ENCODE results near the gene AHNAK2. TPM values are rescaled to one million over a fixed set of nuclear protein-coding genes. Genes with fewer than 3 reads are reported as not detected.

Gene AHNAK2
- total and polyA plus RNA-seq, 2 of the 13 experiments (the other 11 are each of a cell fraction or from before 2014, with no cell fraction given): 0.11 to 0.18 TPM

GRCh38 chr14:104966981-104967385, 11.2 kb downstream of the AHNAK2 start:
- CTCF ChIA-PET (ENCODE audit: low intra/inter-chr PET ratio, low total read pairs): interaction anchor here (1.1 kb wide), 1 partner anchor 79 kb away, joined by 4 read pairs; no protein-coding TSS in a partner anchor
- intact Hi-C loops (cut with micrococcal nuclease; ENCODE audit: unreplicated experiment): no loop called here
- no peak overlapping the region for H2AFZ ChIP-seq (ENCODE audit: low read length)

GRCh38 chr14:104966261-104966865, 11.8 kb downstream of the AHNAK2 start:
- Histone ChIP-seq H4K20me1 (ENCODE audit: insufficient read depth, low read length) (no peaks in the 10 kb centered on the region), H3K4me1 (ENCODE audit: insufficient read depth, low read length) (peaks cover 17% of the 10 kb centered on the region; the same call in 1 of the 2 replicates)
- no peak for FAIRE-seq

More at GRCh38 chr14:104966981-104967385, 11.2 kb downstream of the AHNAK2 start:
- Histone ChIP-seq H3K79me2 (ENCODE audit: insufficient read depth, low read length) (no peaks in the 10 kb centered on the region), H3K36me3 (replicated peaks in 1 of 2; ENCODE audit: control insufficient read depth in 1 of 2, insufficient read depth in 2 of 2, low read length in 2 of 2) (no peaks in the 10 kb centered on the region), H3K27me3 (ENCODE audit: control insufficient read depth in 1 of 2, insufficient read depth in 2 of 2, low read length in 2 of 2) (peaks cover 11 to 75% of the 10 kb centered on the region in 2 experiments), H3K4me2 (ENCODE audit: low read depth, low read length) (peak overlapping the region; percentile 56; the same call in 1 of the 2 replicates), H3K9ac (ENCODE audit: insufficient read depth, low read depth, low read length) (no peak overlapping the region), H3K9me3 (ENCODE audit: low read length) (no peaks in the 10 kb centered on the region), H3K4me1 (ENCODE audit: insufficient read depth, low read length) (peaks cover 18% of the 10 kb centered on the region; the same call in 1 of the 2 replicates), H4K20me1 (ENCODE audit: insufficient read depth, low read length) (no peaks in the 10 kb centered on the region), H3K4me3 (replicated peaks in 1 of 3; ENCODE audit: insufficient read depth in 1 of 3, low read depth in 2 of 3, low read length in 3 of 3) (peak overlapping the region in 1 of 3 experiments; percentile 63; a peak in 1 of 6 replicates), H3K27ac (ENCODE audit: extremely low read length, insufficient read depth, low read length) (no peak overlapping the region)
- DNase-seq (ENCODE audit: low spot score) (no peak), ATAC-seq (no peak), FAIRE-seq (no peak)
- POLR2A ChIA-PET: no interaction called here
- no TSS peak for BruUV-seq (replicated peaks)
- TF ChIP-seq ATF1 (CRISPR knock-in tag; IDR thresholded peaks at IDR 0.05): no peak
- TF ChIP-seq ZNF432 (CRISPR knock-in tag; IDR thresholded peaks at IDR 0.05; ENCODE audit: borderline replicate concordance): no peak
- no peak for TF ChIP-seq RXRB (CRISPR knock-in tag; IDR thresholded peaks at IDR 0.05; ENCODE audit: borderline replicate concordance)
- TF ChIP-seq HDAC6 (IDR thresholded peaks at IDR 0.05; ENCODE audit: low read depth, low read length): no peak
- TF ChIP-seq XRCC5 (optimal IDR thresholded peaks at IDR 0.05; ENCODE audit: low read length): no peak
- TF ChIP-seq MZF1 (CRISPR knock-in tag; IDR thresholded peaks at IDR 0.05; ENCODE audit: borderline replicate concordance): no peak
- no peak for TF ChIP-seq SETDB1 (CRISPR knock-in tag; IDR thresholded peaks at IDR 0.05; ENCODE audit: borderline replicate concordance)
- no peak for TF ChIP-seq ELF4 (CRISPR knock-in tag; IDR thresholded peaks at IDR 0.05; ENCODE audit: borderline replicate concordance)
- TF ChIP-seq SP140L (CRISPR knock-in tag; IDR thresholded peaks at IDR 0.05; ENCODE audit: borderline replicate concordance): no peak
- no peak for TF ChIP-seq ZNF543 (CRISPR knock-in tag; IDR thresholded peaks at IDR 0.05)
- no peak for TF ChIP-seq ZNF605 (CRISPR knock-in tag; IDR thresholded peaks at IDR 0.05)
- no peak for TF ChIP-seq SMAD9 (CRISPR knock-in tag; IDR thresholded peaks at IDR 0.05)
- 15% methylated on average over 3 of the region's 8 CpGs for WGBS (ENCODE audit: low lambda C conversion rate)
- in situ Hi-C loops (cut with HindIII; ENCODE audit: extremely low pct_ligation_motif_present, low pct_unique_long_range_greater_than_20kb): no loop called here

More at GRCh38 chr14:104966261-104966865, 11.8 kb downstream of the AHNAK2 start:
- intact Hi-C loops (cut with micrococcal nuclease; ENCODE audit: unreplicated experiment): no loop called here
- H3K4me3 ChIP-seq (replicated peaks in 1 of 3; ENCODE audit: insufficient read depth in 1 of 3, low read depth in 2 of 3, low read length in 3 of 3): no peak overlapping the region
- ATAC-seq: no peak
- H3K27me3 ChIP-seq (ENCODE audit: control insufficient read depth in 1 of 2, insufficient read depth in 2 of 2, low read length in 2 of 2): peaks cover 12 to 74% of the 10 kb centered on the region in 2 experiments
- no peak overlapping the region for H3K9ac ChIP-seq (ENCODE audit: insufficient read depth, low read depth, low read length)
- no peaks in the 10 kb centered on the region for H3K9me3 ChIP-seq (ENCODE audit: low read length)
- POLR2A ChIA-PET: no interaction called here
- DNase-seq (ENCODE audit: low spot score): no peak
- no peaks in the 10 kb centered on the region for H3K36me3 ChIP-seq (replicated peaks in 1 of 2; ENCODE audit: control insufficient read depth in 1 of 2, insufficient read depth in 2 of 2, low read length in 2 of 2)
- H2AFZ ChIP-seq (ENCODE audit: low read length): no peak overlapping the region
- no peak for TF ChIP-seq ZSCAN12 (CRISPR knock-in tag; IDR thresholded peaks at IDR 0.05)
- BruUV-seq (replicated peaks): no TSS peak
- in situ Hi-C loops (cut with HindIII; ENCODE audit: extremely low pct_ligation_motif_present, low pct_unique_long_range_greater_than_20kb): no loop called here
- no peaks in the 10 kb centered on the region for H3K79me2 ChIP-seq (ENCODE audit: insufficient read depth, low read length)
- no peak overlapping the region for H3K27ac ChIP-seq (ENCODE audit: extremely low read length, insufficient read depth, low read length)
- CTCF ChIA-PET (ENCODE audit: low intra/inter-chr PET ratio, low total read pairs): no interaction called here
- 30% methylated on average over 6 of the region's 9 CpGs for WGBS (ENCODE audit: low lambda C conversion rate)
- H3K4me2 ChIP-seq (ENCODE audit: low read depth, low read length): no peak overlapping the region
